ENCODE data around the gene EXOC3. TPM values are rescaled to one million over a fixed set of nuclear protein-coding genes. Genes with fewer than 3 reads are reported as not detected.

EXOC3 gene
- total and polyA plus RNA-seq, 2 of the 8 experiments (the other 6 are each of a cell fraction or from before 2014, with no cell fraction given) = 14.4 to 30.0 TPM

DNA sequence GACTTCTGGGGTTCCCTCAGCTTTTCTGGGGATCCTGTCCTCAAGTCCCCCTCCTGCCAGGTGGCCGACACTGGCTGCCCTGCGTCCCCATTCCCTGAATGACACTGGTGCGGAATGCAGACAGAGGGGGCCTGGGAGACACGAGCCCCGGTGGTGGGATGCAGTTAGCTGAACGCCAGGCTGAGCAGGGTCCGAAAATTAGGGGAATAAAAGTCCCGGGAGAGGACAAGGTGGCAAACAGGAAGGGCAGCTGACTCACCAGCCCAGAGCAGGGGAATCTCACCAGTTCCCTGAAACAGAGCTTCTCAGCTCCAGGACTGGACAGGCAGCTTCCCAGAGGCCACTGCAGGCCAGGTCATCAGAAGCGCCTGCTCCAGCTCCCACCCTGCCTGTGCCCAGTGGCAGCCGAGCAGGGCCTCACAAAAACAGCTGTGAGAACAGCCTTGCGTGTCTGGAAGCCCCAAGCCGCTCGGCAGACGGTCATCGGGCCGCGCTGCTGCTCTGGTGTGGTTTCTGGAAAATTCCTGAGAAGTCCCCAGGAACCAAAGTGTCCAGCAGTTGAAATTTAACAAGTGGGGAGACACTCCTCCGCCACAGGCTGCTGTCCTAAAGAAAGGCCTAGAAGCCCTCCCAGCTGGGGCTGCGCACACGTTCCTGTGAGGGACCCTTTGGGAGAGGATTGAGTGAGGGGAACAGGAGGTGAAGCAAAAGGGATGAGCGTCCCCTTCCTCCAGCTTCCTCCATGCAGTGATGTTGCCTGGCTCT lies 47.6 kb upstream of the EXOC3 start (continued):
- no peak for TF ChIP-seq MAFK (IDR thresholded peaks at IDR 0.05; ENCODE audit: low read depth, low read length)
